ENCODE results near the gene DPT.

DPT gene

GRCh38 chr1:168656485-168656884 lies 72.5 kb downstream of the DPT start:
- no peak for DNase-seq (ENCODE audit: low read depth)

- no peak for DNase-seq (ENCODE audit: low read depth)
These were observed 74.6 kb downstream of the DPT start for GRCh38 chr1:168654198-168654915.

GRCh38 chr1:168653567-168653966 lies 75.4 kb downstream of the DPT start:
- DNase-seq (ENCODE audit: low read depth): no peak

- no peak for DNase-seq (ENCODE audit: low read depth)
These were observed 83.3 kb downstream of the DPT start for GRCh38 chr1:168645721-168646120.
